Measurements from ENCODE around the gene UNCX.
"Not testable (repeated sequence)": the region's sequence is repeated elsewhere in the genome, so short reads cannot be mapped to it uniquely, and the experiment has no call there.

Gene UNCX

GRCh38 chr7:1196950-1197349 is 35.7 kb upstream of the UNCX start:
- no peak overlapping the region for H3K27ac ChIP-seq
- TF ChIP-seq CTCF (IDR thresholded peaks at IDR 0.05) (no peak), ZFX (IDR thresholded peaks at IDR 0.05; ENCODE audit: borderline replicate concordance) (no peak)

- H3K27ac ChIP-seq: no peak overlapping the region
- TF ChIP-seq ZFX (IDR thresholded peaks at IDR 0.05; ENCODE audit: borderline replicate concordance): no peak
- TF ChIP-seq CTCF (IDR thresholded peaks at IDR 0.05): no peak
Observed at GRCh38 chr7:1197997-1198625, 34.6 kb upstream of the UNCX start.

DNA sequence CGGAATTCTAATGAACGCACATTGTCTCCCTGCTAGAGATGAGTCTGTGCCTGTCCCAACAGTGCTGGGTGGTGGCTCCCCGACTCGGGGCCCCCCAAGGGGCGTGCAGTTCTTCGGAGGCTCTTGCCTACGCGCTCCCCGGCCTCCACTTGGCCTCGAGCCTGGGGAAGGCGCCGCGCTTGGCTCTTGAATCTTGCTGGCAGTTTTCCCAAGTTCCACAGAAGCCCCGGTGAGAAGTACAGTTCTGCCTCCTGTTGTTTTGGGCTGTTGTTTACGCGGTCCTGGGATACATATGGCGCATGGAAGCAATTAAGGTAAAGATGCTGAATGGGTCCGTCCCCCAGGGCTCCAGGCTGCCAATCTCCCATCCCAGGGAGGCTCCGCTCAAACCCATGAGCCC is 32.6 kb upstream of the UNCX start:
- no peak overlapping the region for H3K27ac ChIP-seq
- no peak for TF ChIP-seq ZFX (IDR thresholded peaks at IDR 0.05; ENCODE audit: borderline replicate concordance)
- no peak for TF ChIP-seq CTCF (IDR thresholded peaks at IDR 0.05)

GRCh38 chr7:1201916-1202315 is 30.8 kb upstream of the UNCX start:
- H3K27ac ChIP-seq: no peak overlapping the region
- TF ChIP-seq ZFX (IDR thresholded peaks at IDR 0.05; ENCODE audit: borderline replicate concordance) (no peak), CTCF (IDR thresholded peaks at IDR 0.05) (no peak)

DNA sequence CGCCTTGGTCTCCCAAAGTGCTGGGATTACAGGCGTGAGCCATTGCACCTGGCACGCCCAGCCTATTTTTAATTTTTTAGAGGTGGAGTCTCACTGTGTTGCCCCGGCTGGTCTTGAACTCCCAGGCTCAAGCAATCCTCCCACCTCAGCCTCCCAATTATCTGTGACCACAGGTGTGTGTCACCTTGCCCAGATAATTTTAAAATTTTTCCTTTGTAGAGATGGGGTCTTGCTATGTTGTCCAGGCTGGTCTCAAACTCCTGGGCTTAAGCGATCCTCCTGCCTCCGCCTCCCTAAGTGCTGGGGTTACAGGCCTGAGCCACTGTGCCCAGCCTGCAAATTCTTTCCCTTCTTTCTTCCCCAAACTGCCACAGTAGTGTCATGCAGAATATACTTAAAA is 29.8 kb upstream of the UNCX start:
- not testable (repeated sequence) for H3K27ac ChIP-seq

DNA sequence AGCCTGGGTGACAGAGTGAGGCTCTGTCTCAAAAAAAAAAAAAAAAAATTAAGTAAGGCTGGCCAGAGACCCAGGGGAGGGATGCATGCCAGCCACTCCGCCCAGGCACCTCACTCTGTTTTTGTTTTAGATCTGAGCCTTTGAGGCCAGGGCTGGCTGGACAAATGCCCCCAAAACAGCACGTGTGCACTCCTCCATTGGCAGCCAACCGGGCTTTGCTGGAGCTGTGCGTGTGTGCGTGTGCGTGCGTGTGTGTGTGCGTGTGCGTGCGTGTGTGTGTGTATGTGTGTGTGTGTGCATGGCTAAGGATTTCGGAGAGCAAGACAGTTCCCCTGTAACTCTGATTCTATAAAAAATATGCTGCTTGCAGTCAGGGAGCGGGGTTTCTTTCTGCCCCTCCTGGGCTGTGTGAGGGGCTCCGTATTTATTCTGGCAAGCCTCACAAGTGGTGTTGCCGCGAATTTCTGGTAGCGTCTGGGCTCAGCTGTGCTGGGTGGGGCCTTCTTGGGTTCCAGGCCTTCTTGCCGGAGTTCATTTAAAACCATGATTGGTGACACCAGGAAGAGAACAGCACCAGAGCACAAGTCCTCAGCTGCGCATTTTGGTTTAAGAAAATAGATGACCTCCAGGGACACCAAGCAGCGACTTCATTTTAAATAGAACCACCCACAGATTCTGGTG is 28.1 kb upstream of the UNCX start:
- no peak overlapping the region for H3K27ac ChIP-seq
- TF ChIP-seq CTCF (IDR thresholded peaks at IDR 0.05): no peak
- TF ChIP-seq ZFX (IDR thresholded peaks at IDR 0.05; ENCODE audit: borderline replicate concordance): no peak

- not testable (repeated sequence) for H3K27ac ChIP-seq
Observed at GRCh38 chr7:1205742-1206141, 26.9 kb upstream of the UNCX start.

DNA sequence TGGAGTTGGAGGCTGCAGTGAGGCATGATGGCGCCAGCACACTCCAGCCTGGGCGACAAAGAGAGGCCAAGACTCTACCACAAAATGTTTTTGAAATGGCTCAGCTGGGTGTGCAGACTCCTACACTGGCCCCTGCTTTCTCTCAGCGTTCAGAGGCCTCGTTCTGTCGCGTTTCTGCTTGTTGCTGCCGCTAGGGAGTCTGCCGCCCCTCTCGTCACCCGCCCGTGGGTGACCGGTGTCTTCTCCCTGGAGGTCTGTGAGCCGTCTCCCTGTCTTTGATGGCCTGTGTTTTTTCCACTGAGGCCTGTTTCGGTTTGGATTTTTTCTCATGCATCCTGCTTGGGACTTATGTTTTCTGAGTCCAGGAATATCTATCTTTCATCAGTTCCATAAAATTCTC is 23.6 kb upstream of the UNCX start:
- no peak for TF ChIP-seq CTCF (IDR thresholded peaks at IDR 0.05)
- no peak for TF ChIP-seq ZFX (IDR thresholded peaks at IDR 0.05; ENCODE audit: borderline replicate concordance)
- H3K27ac ChIP-seq: no peak overlapping the region

All from 22Rv1 (cell line).